ENCODE data around the gene CATSPER4. TPM values are rescaled to one million over a fixed set of nuclear protein-coding genes. Genes with fewer than 3 reads are reported as not detected.

CATSPER4 gene
- polyA plus RNA-seq, 4 donors: 0.12 TPM; not detected in 3

- DNase-seq (ENCODE audit: low read depth in 4 of 4, low spot score in 3 of 4): no peak
Measured at GRCh38 chr1:26234644-26235370, 44.4 kb downstream of the CATSPER4 start.

DNA sequence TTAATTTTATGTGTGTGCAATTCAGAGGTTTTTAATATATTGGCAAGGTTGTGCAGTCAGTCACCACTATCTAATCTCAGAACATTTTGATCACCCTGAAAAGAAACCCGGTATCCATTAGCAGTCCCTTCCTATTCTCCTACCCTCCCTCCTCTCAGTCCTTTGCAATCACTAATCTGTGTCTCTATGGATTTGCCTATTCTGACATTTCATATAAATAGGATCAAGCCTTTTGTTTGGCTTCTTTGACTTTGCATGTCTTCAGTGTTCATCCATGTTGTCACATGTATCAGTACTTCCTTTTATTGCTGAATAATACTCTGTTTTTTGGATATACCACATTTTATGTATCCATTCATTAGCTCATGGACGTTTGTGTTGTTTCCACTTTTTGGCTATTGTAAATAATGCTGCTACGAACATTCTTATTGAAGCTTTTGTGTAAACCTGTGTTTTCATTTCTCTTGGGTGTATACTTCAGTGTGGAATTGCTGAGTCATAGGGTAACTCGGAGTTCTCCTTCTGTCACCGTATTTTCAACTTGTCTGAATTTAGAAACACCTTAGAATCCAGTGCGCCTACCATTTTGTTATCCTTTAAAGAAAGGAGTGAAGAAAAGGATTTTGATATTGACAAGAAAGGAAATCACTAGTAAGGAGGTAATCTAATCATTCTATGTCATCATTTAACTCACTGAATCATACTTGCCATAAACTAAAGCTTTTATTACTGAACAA is 47.0 kb downstream of the CATSPER4 start:
- no peak for DNase-seq (ENCODE audit: low read depth in 4 of 4, low spot score in 3 of 4)

- no peak for DNase-seq (ENCODE audit: low read depth in 4 of 4, low spot score in 3 of 4)
Measured at GRCh38 chr1:26239936-26240335, 49.5 kb downstream of the CATSPER4 start.

Other genes with a start within 250 kb of the CATSPER4 start
- 10 to 100 TPM in 3 of 4 donors, 1 to 10 TPM in 1; 5.0 to 20.0 (median 17.2) TPM for gene PAFAH2, start 192.5 kb upstream of the CATSPER4 start, polyA plus RNA-seq (ENCODE audit: insufficient read length in 4 of 4)
- gene EXTL1, start 168.8 kb upstream of the CATSPER4 start, polyA plus RNA-seq (ENCODE audit: insufficient read length in 4 of 4): 1 to 10 TPM; 1.2 to 2.2 (median 1.9) TPM
- 1 to 10 TPM in 3 of 4 donors, under 1 TPM in 1; 0.37 to 5.3 (median 3.6) TPM for gene SLC30A2, start 144.5 kb upstream of the CATSPER4 start, polyA plus RNA-seq (ENCODE audit: insufficient read length in 4 of 4)
- under 1 TPM; 0.07 to 0.98 (median 0.75) TPM for gene TRIM63, start 123.0 kb upstream of the CATSPER4 start, polyA plus RNA-seq (ENCODE audit: insufficient read length in 4 of 4)
- gene PDIK1L, start 78.8 kb upstream of the CATSPER4 start, polyA plus RNA-seq (ENCODE audit: insufficient read length in 4 of 4): 10 to 100 TPM; 16.5 to 22.8 (median 19.8) TPM
- 1 to 10 TPM in 3 of 4 donors, under 1 TPM in 1; 0.50 to 1.2 (median 1.2) TPM for gene FAM110D, start 31.5 kb upstream of the CATSPER4 start, polyA plus RNA-seq (ENCODE audit: insufficient read length in 4 of 4)
- under 1 TPM in 1 of 4 donors, not detected in 3; 0.56 TPM for gene C1orf232, start 21.6 kb upstream of the CATSPER4 start, polyA plus RNA-seq (ENCODE audit: insufficient read length in 4 of 4)
- 10 to 100 TPM; 10.2 to 20.9 (median 14.4) TPM for gene ZNF593, start 20.7 kb upstream of the CATSPER4 start, polyA plus RNA-seq (ENCODE audit: insufficient read length in 4 of 4)
- gene ZNF593OS, start 18.8 kb upstream of the CATSPER4 start, polyA plus RNA-seq (ENCODE audit: insufficient read length in 4 of 4): 1 to 10 TPM in 3 of 4 donors, under 1 TPM in 1; 0.74 to 2.0 (median 1.2) TPM
- gene CNKSR1, start 13.1 kb upstream of the CATSPER4 start, polyA plus RNA-seq (ENCODE audit: insufficient read length in 4 of 4): 10 to 100 TPM in 2 of 4 donors, 1 to 10 TPM in 2; 2.1 to 20.9 (median 14.2) TPM
- 10 to 100 TPM; 12.8 to 20.4 (median 17.5) TPM for gene CEP85, start 43.6 kb downstream of the CATSPER4 start, polyA plus RNA-seq (ENCODE audit: insufficient read length in 4 of 4)
- gene SH3BGRL3, start 89.5 kb downstream of the CATSPER4 start, polyA plus RNA-seq (ENCODE audit: insufficient read length in 4 of 4): 100 to 1,000 TPM in 3 of 4 donors, 10 to 100 TPM in 1; 98.1 to 119 (median 104) TPM
- 10 to 100 TPM; 18.8 to 56.9 (median 33.7) TPM for gene UBXN11, start 116.0 kb downstream of the CATSPER4 start, polyA plus RNA-seq (ENCODE audit: insufficient read length in 4 of 4)
- 1 to 10 TPM; 2.7 to 6.6 (median 5.2) TPM for gene CD52, start 127.4 kb downstream of the CATSPER4 start, polyA plus RNA-seq (ENCODE audit: insufficient read length in 4 of 4)
- gene CRYBG2, start 163.5 kb downstream of the CATSPER4 start, polyA plus RNA-seq (ENCODE audit: insufficient read length in 4 of 4): 1 to 10 TPM in 1 of 4 donors, under 1 TPM in 2, not detected in 1; 0.54 to 1.2 (median 0.98) TPM
- gene ZNF683, start 182.1 kb downstream of the CATSPER4 start, polyA plus RNA-seq (ENCODE audit: insufficient read length in 4 of 4): not detected
- under 1 TPM in 2 of 4 donors, not detected in 2; 0.06 to 0.10 TPM for gene LIN28A, start 220.2 kb downstream of the CATSPER4 start, polyA plus RNA-seq (ENCODE audit: insufficient read length in 4 of 4)
- gene DHDDS, start 241.7 kb downstream of the CATSPER4 start, polyA plus RNA-seq (ENCODE audit: insufficient read length in 4 of 4): 10 to 100 TPM; 22.7 to 42.2 (median 34.0) TPM